Smooth muscle cell (in vitro differentiated cells): ENCODE measurements around the gene NAA15. TPM values are rescaled to one million over a fixed set of nuclear protein-coding genes. Genes with fewer than 3 reads are reported as not detected.

Experiments used
- DNase-seq: peaks from one replicate; lab custom pipeline; 2025; ENCODE audit not compliant: unreplicated experiment; lab: John Stamatoyannopoulos, UW
- H2AFZ ChIP-seq: fragments of 200-600 bp; sonication (generic); 2 replicates; pipeline ENCODE4 v1.6.0; 2016; ENCODE audit warnings: antibody characterized with exemption, low read depth, mild to moderate bottlenecking
- H3F3A ChIP-seq: fragments of 200-600 bp; sonication (generic); 2 replicates; pipeline ENCODE4 v1.6.0; 2017; ENCODE audit warnings: antibody characterized with exemption, low read depth
- H3K27ac ChIP-seq: fragments of 200-600 bp; sonication (generic); 2 replicates; pipeline ENCODE4 v1.5.1; 2016; ENCODE audit warnings: low read depth, mild to moderate bottlenecking
- H3K27me3 ChIP-seq: fragments of 200-600 bp; sonication (generic); 2 replicates; pipeline ENCODE4 v1.6.1; 2016; ENCODE audit warnings: low read depth, mild to moderate bottlenecking
- H3K36me3 ChIP-seq: fragments of 200-600 bp; sonication (generic); 2 replicates; pipeline ENCODE4 v1.5.1; 2016; ENCODE audit warnings: low read depth
- H3K4me1 ChIP-seq: fragments of 200-600 bp; sonication (generic); 2 replicates; pipeline ENCODE4 v1.5.1; 2016; ENCODE audit warnings: low read depth
- H3K4me2 ChIP-seq: fragments of 200-600 bp; sonication (generic); 2 replicates; pipeline ENCODE4 v1.6.0; 2016; ENCODE audit warnings: mild to moderate bottlenecking
- H3K4me3 ChIP-seq: fragments of 200-600 bp; sonication (generic); 2 replicates; pipeline ENCODE4 v1.5.1; 2016; ENCODE audit warnings: mild to moderate bottlenecking
- H3K79me2 ChIP-seq: fragments of 200-600 bp; sonication (generic); 2 replicates; pipeline ENCODE4 v1.6.0; 2016; ENCODE audit warnings: low read depth, mild to moderate bottlenecking
- H3K9ac ChIP-seq: fragments of 200-600 bp; sonication (generic); 2 replicates; pipeline ENCODE4 v1.6.0; 2016; ENCODE audit warnings: low read depth
- H3K9me3 ChIP-seq: fragments of 200-600 bp; sonication (generic); replicated peaks from 2 replicates; pipeline ENCODE4 v1.5.1; 2016; ENCODE audit warnings: low read depth
- H4K20me1 ChIP-seq: fragments of 200-600 bp; sonication (generic); 2 replicates; pipeline ENCODE4 v1.6.0; 2016; ENCODE audit warnings: low read depth
- WGBS: methylation state at CpG from one replicate; pipeline ENCODE4 v1.1.7; 2016; ENCODE audit warnings: low lambda C conversion rate; 5-methylcytosine and 5-hydroxymethylcytosine counted together
- polyA plus RNA-seq: library from polyadenylated mRNA; unstranded; fragments of >200 nt; fragmentation: Nextera tagmentation; extraction: Ambion mirVana; gene quantifications from 2 replicates; pipeline ENCODE4 v1.2.1, GENCODE V29; 2016
- total RNA-seq: library from RNA; depleted of rRNA; stranded (reverse); fragments of >200 nt; gene quantifications from 2 replicates; pipeline ENCODE4 v1.2.3, GENCODE V29; 2014
- TF ChIP-seq, protein P1 (sequence below): fragments of 200-600 bp; sonication (generic); IDR thresholded peaks from 2 replicates; pipeline ENCODE4 v1.5.1; 2017; ENCODE audit warnings: borderline replicate concordance, mild to moderate bottlenecking, antibody characterized with exemption; ENCODE audit not compliant: insufficient read depth, poor library complexity, severe bottlenecking

NAA15 gene
- total and polyA plus RNA-seq, 2 experiments from 2014 or later: 21.7 to 27.0 TPM

DNA sequence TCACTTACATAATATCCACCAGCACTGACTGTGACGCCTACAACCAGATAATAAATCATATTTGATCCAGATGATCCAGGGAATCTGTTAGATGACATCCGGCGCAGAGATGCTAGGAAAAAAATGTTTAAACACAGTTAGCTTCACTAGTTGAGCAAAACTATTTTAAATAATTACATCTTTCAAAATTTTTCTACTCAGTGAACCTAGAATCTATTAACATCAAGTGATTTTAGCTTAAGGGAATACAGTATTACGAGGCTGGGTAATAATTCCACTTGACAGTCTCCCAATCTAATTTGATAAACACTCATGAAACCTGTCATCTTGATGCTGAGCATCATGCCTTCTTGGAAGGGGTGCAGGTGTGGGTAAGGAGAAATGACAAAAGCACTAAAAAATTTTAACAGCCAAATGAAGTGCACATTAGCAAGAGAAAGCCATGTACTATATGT is 26.0 kb upstream of the NAA15 start:
- no peaks in the 10 kb centered on the region for H3F3A ChIP-seq
- no peak for DNase-seq
- no peak overlapping the region for H3K9ac ChIP-seq
- TF ChIP-seq, protein P1, sequence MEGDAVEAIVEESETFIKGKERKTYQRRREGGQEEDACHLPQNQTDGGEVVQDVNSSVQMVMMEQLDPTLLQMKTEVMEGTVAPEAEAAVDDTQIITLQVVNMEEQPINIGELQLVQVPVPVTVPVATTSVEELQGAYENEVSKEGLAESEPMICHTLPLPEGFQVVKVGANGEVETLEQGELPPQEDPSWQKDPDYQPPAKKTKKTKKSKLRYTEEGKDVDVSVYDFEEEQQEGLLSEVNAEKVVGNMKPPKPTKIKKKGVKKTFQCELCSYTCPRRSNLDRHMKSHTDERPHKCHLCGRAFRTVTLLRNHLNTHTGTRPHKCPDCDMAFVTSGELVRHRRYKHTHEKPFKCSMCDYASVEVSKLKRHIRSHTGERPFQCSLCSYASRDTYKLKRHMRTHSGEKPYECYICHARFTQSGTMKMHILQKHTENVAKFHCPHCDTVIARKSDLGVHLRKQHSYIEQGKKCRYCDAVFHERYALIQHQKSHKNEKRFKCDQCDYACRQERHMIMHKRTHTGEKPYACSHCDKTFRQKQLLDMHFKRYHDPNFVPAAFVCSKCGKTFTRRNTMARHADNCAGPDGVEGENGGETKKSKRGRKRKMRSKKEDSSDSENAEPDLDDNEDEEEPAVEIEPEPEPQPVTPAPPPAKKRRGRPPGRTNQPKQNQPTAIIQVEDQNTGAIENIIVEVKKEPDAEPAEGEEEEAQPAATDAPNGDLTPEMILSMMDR: no peak
- H3K4me1 ChIP-seq: no peaks in the 10 kb centered on the region
- no peaks in the 10 kb centered on the region for H3K9me3 ChIP-seq
- no peaks in the 10 kb centered on the region for H4K20me1 ChIP-seq
- H3K79me2 ChIP-seq: no peaks in the 10 kb centered on the region
- no peak overlapping the region for H3K4me3 ChIP-seq
- no peak overlapping the region for H3K27ac ChIP-seq
- H2AFZ ChIP-seq: no peak overlapping the region
- H3K4me2 ChIP-seq: no peak overlapping the region
- H3K36me3 ChIP-seq: no peaks in the 10 kb centered on the region
- WGBS: 90% methylated on average over 4 of the region's 4 CpGs
- H3K27me3 ChIP-seq: peaks cover 44% of the 10 kb centered on the region

DNA sequence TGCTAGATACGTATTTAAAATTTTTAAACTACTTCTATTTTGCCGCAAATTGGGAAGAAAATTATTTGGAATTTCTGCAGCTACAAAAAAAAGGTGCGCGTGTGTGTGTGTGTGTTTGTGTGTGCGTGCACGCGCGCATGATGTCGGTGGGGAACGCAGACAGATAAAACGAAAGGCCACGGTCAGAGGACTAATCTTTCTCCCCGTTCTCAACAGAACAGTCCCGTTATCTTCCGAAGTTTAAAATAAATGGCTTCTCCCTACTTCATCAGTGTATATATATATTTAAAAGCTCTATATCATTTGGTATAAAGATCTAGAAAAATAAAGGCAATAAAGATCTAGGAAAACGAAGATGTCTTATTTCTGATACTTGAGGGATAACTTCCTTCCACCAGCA is 22.8 kb upstream of the NAA15 start:
- Histone ChIP-seq H3K27ac (no peak overlapping the region), H3F3A (no peaks in the 10 kb centered on the region), H3K36me3 (no peaks in the 10 kb centered on the region), H2AFZ (no peak overlapping the region), H3K4me1 (no peaks in the 10 kb centered on the region), H3K4me3 (no peak overlapping the region), H4K20me1 (no peaks in the 10 kb centered on the region), H3K27me3 (peaks cover 49% of the 10 kb centered on the region), H3K9ac (no peak overlapping the region), H3K79me2 (no peaks in the 10 kb centered on the region), H3K9me3 (no peaks in the 10 kb centered on the region), H3K4me2 (no peak overlapping the region)
- 88% methylated on average over 16 of the region's 16 CpGs for WGBS
- DNase-seq: no peak
- TF ChIP-seq, protein P1: no peak

DNA sequence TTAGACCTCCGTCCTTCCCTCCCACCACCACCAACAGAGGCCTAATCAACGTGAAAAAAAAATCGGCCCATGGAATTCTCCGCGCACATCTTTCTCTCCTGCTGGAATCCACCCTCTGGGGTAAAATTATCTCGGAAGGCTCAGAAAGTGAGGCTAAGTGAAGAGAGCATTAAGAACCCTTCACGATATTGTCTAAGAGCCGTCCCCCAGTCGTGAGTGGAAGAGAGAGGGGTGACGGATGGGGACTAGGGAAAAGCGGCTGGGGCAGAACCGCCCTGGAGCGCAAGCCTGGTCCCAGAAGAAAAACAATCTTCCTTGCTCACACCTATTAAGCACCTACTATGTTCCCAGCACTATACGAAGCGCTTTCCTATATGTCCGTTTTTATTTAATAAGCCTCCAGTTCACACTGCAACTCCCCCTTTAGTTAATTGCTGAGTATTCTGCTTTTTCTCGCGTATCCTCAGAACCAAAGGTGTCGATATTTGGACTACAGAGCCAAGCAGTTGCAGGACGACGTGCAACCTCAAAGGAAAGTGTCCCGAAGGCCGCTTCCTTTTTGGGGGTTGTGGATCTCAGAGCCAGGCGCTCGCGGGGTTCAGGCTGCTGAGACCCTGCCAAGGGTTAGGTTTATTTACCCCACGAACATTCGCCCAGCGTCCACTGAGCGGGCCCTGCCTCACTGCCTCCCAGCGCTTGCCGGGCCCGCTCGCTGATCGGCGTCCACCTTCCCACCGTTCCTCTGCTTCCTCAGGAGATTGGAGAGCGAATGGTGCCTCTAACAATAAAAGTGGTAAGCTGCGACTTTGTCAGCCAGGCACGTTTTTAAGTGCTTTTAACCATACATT is 22.2 kb upstream of the NAA15 start:
- H2AFZ ChIP-seq: peak overlapping the region; percentile 78
- peaks cover 49% of the 10 kb centered on the region for H3K27me3 ChIP-seq
- no peaks in the 10 kb centered on the region for H3K79me2 ChIP-seq
- no peaks in the 10 kb centered on the region for H3K4me1 ChIP-seq
- no peaks in the 10 kb centered on the region for H3K9me3 ChIP-seq
- no peak for DNase-seq
- TF ChIP-seq, protein P1: no peak
- no peaks in the 10 kb centered on the region for H3F3A ChIP-seq
- no peak overlapping the region for H3K27ac ChIP-seq
- WGBS: 18% methylated on average over 40 of the region's 40 CpGs
- H3K4me3 ChIP-seq: peak overlapping the region; percentile 45
- H4K20me1 ChIP-seq: no peaks in the 10 kb centered on the region
- no peak overlapping the region for H3K9ac ChIP-seq
- peak overlapping the region; percentile 83 for H3K4me2 ChIP-seq
- H3K36me3 ChIP-seq: no peaks in the 10 kb centered on the region
